MCF 10A (cell line): Measurements from ENCODE around the gene CRYAB. TPM values are rescaled to one million over a fixed set of nuclear protein-coding genes. Genes with fewer than 3 reads are reported as not detected.

Experiments used
- BruUV-seq: library from RNA; stranded (reverse); fragments of 400-500 nt; replicated peaks from 2 replicates; lab custom pipeline; 2021; lab: Mats Ljungman, UMichigan
- CTCF ChIA-PET: fragments of 300-600 bp; sonication (Branson Sonifier 250); formaldehyde crosslinking; extraction: SDS; loops from one replicate; lab custom pipeline; 2021; ENCODE audit warnings: antibody characterized with exemption, inconsistent platforms; lab: Yijun Ruan, JAX
- POLR2A ChIA-PET: fragments of 300-600, 350-650 bp; sonication (Branson Sonifier 250); formaldehyde crosslinking; extraction: SDS; loops from one replicate; lab custom pipeline; 2020; ENCODE audit warnings: antibody characterized with exemption, inconsistent platforms; lab: Yijun Ruan, JAX
- DNase-seq: peaks from one replicate; pipeline ENCODE4 v3.0.0-alpha.2; 2018; ENCODE audit not compliant: unreplicated experiment
- H3K27ac Mint-ChIP-seq: one replicate; pipeline ENCODE4 v1.8.0; 2022; ENCODE audit warnings: mild to moderate bottlenecking, low read depth, mixed read lengths; ENCODE audit not compliant: unreplicated experiment
- H3K27me3 Mint-ChIP-seq: one replicate; pipeline ENCODE4 v1.8.0; 2022; ENCODE audit warnings: mixed read lengths; ENCODE audit not compliant: insufficient read depth, unreplicated experiment
- H3K36me3 Mint-ChIP-seq: one replicate; pipeline ENCODE4 v1.8.0; 2022; ENCODE audit warnings: mild to moderate bottlenecking, moderate library complexity, mixed read lengths; ENCODE audit not compliant: insufficient read depth, unreplicated experiment
- H3K4me1 Mint-ChIP-seq: one replicate; pipeline ENCODE4 v1.8.0; 2022; ENCODE audit warnings: mixed read lengths; ENCODE audit not compliant: insufficient read depth, unreplicated experiment
- H3K4me3 Mint-ChIP-seq: one replicate; pipeline ENCODE4 v1.8.0; 2022; ENCODE audit warnings: mild to moderate bottlenecking, moderate library complexity, mixed read lengths; ENCODE audit not compliant: unreplicated experiment
- H3K9me3 Mint-ChIP-seq: one replicate; pipeline ENCODE4 v1.8.0; 2022; ENCODE audit warnings: mixed read lengths; ENCODE audit not compliant: unreplicated experiment
- CTCF ChIP-seq: fragments of 200-600 bp; IDR thresholded peaks from one replicate; pipeline ENCODE4 v1.8.0; 2022; ENCODE audit warnings: antibody characterized with exemption, mild to moderate bottlenecking; ENCODE audit not compliant: unreplicated experiment
- intact Hi-C: fragments of 100-400 bp; cut with micrococcal nuclease; formaldehyde crosslinking; loops from 2 replicates; pipeline ENCODE4 v1.14.1; 2022
- total RNA-seq: library from RNA; stranded (reverse); gene quantifications from 2 replicates; pipeline ENCODE4 v1.2.3, GENCODE V29; 2022

The CRYAB gene
- total RNA-seq, 1 experiment from 2014 or later: 2.5 TPM

GRCh38 chr11:111954154-111954553 is 42.6 kb upstream of the CRYAB start:
- H3K9me3 Mint-ChIP-seq: no peaks in the 10 kb centered on the region
- no TSS peak for BruUV-seq
- no peaks in the 10 kb centered on the region for H3K27me3 Mint-ChIP-seq
- no peaks in the 10 kb centered on the region for H3K36me3 Mint-ChIP-seq
- TF ChIP-seq CTCF: no peak
- CTCF ChIA-PET: interaction anchor here (0.7 to 1.6 kb wide), 2 partner anchors 9 to 27 kb away, joined by 4 to 5 read pairs; no protein-coding TSS in a partner anchor
- no peak overlapping the region for H3K27ac Mint-ChIP-seq
- DNase-seq: no peak
- POLR2A ChIA-PET: interaction anchor here (0.6 to 4.5 kb wide), 5 partner anchors 7 to 24 kb away, joined by 3 to 32 read pairs (median 7); no protein-coding TSS in a partner anchor
- intact Hi-C loops: no loop called here
- H3K4me3 Mint-ChIP-seq: no peak overlapping the region
- H3K4me1 Mint-ChIP-seq: peaks cover 8% of the 10 kb centered on the region

- H3K9me3 Mint-ChIP-seq: no peaks in the 10 kb centered on the region
- ChIA-PET CTCF (interaction anchor here (1.0 kb wide), 1 partner anchor 26 kb away, joined by 3 read pairs; no protein-coding TSS in a partner anchor), POLR2A (interaction anchor here (2.4 to 4.5 kb wide), 2 partner anchors 8 to 10 kb away, joined by 9 to 32 read pairs; no protein-coding TSS in a partner anchor)
- H3K4me1 Mint-ChIP-seq: peaks cover 14% of the 10 kb centered on the region
- no peak for TF ChIP-seq CTCF
- no peak overlapping the region for H3K27ac Mint-ChIP-seq
- no peaks in the 10 kb centered on the region for H3K36me3 Mint-ChIP-seq
- no peaks in the 10 kb centered on the region for H3K27me3 Mint-ChIP-seq
- no peak overlapping the region for H3K4me3 Mint-ChIP-seq
- BruUV-seq: no TSS peak
- no peak for DNase-seq
- intact Hi-C loops: no loop called here
Observed at GRCh38 chr11:111951565-111951964, 40.0 kb upstream of the CRYAB start.

GRCh38 chr11:111949519-111950426 is 38.2 kb upstream of the CRYAB start:
- Mint-ChIP-seq H3K27ac (no peak overlapping the region), H3K4me1 (peaks cover 23% of the 10 kb centered on the region), H3K36me3 (no peaks in the 10 kb centered on the region), H3K9me3 (no peaks in the 10 kb centered on the region), H3K27me3 (no peaks in the 10 kb centered on the region), H3K4me3 (no peak overlapping the region)
- no peak for TF ChIP-seq CTCF
- intact Hi-C loops: no loop called here
- DNase-seq: no peak
- ChIA-PET CTCF (no interaction called here), POLR2A (interaction anchor here (0.8 to 2.0 kb wide), 4 partner anchors 11 to 25 kb away, joined by 4 to 13 read pairs (median 5); no protein-coding TSS in a partner anchor)
- no TSS peak for BruUV-seq

GRCh38 chr11:111947143-111947542 is 35.6 kb upstream of the CRYAB start:
- peaks cover 36% of the 10 kb centered on the region for H3K4me1 Mint-ChIP-seq
- DNase-seq: no peak
- H3K27ac Mint-ChIP-seq: peak overlapping the region; percentile 85
- H3K36me3 Mint-ChIP-seq: no peaks in the 10 kb centered on the region
- BruUV-seq: no TSS peak
- H3K9me3 Mint-ChIP-seq: no peaks in the 10 kb centered on the region
- no peak overlapping the region for H3K4me3 Mint-ChIP-seq
- H3K27me3 Mint-ChIP-seq: no peaks in the 10 kb centered on the region
- intact Hi-C loops: no loop called here
- CTCF ChIA-PET: interaction anchor here (0.5 to 1.2 kb wide), 3 partner anchors 13 to 69 kb away, joined by 3 to 4 read pairs (median 3); no protein-coding TSS in a partner anchor
- POLR2A ChIA-PET: interaction anchor here (1.3 to 14.3 kb wide), 3 partner anchors 9 to 13 kb away, joined by 3 to 239 read pairs (median 7); no protein-coding TSS in a partner anchor
- TF ChIP-seq CTCF: no peak
